SU-DHL-6 (cell line): ENCODE results near the gene EPX.

Experiments used
- CTCF ChIP-seq: fragments of 200-600 bp; sonication (generic); IDR thresholded peaks from one replicate; pipeline ENCODE4 v1.5.1; 2017; ENCODE audit warnings: antibody characterized with exemption, mild to moderate bottlenecking, low read length, moderate library complexity; ENCODE audit not compliant: insufficient read depth, poor library complexity, severe bottlenecking
- EZH2phosphoT487 ChIP-seq: fragments of 200-600 bp; sonication (generic), shearing (Covaris generic); conservative IDR thresholded peaks from 2 replicates; pipeline ENCODE4 v1.6.1; 2018; ENCODE audit warnings: mild to moderate bottlenecking, antibody characterized with exemption, low read length, moderate library complexity, mixed read lengths

GRCh38 chr17:58235821-58236220 lies 43.3 kb downstream of the EPX start:
- TF ChIP-seq CTCF: no peak
- TF ChIP-seq EZH2phosphoT487: no peak
